ENCODE measurements around the gene PRKD2.

Gene PRKD2

GRCh38 chr19:46704379-46705076 lies 12.4 kb downstream of the PRKD2 start:
- DNase-seq (ENCODE audit: low read depth), result peak; percentile 52
- no peak overlapping the region for H3K4me3 ChIP-seq (ENCODE audit: low read depth, low read length)
- peak; percentile 90 for TF ChIP-seq CTCF (conservative IDR thresholded peaks at IDR 0.05; ENCODE audit: low read depth, low read length)

GRCh38 chr19:46700704-46701103 lies 16.2 kb downstream of the PRKD2 start:
- no peak for DNase-seq (ENCODE audit: low read depth)
- no peak overlapping the region for H3K4me3 ChIP-seq (ENCODE audit: low read depth, low read length)
- TF ChIP-seq CTCF (conservative IDR thresholded peaks at IDR 0.05; ENCODE audit: low read depth, low read length), result no peak

GRCh38 chr19:46698395-46699321 lies 18.3 kb downstream of the PRKD2 start:
- TF ChIP-seq CTCF (conservative IDR thresholded peaks at IDR 0.05; ENCODE audit: low read depth, low read length), result no peak
- H3K4me3 ChIP-seq (ENCODE audit: low read depth, low read length), result no peak overlapping the region
- DNase-seq (ENCODE audit: low read depth), result no peak

GRCh38 chr19:46697204-46697960 lies 19.5 kb downstream of the PRKD2 start:
- DNase-seq (ENCODE audit: low read depth), result peak; percentile 85
- TF ChIP-seq CTCF (conservative IDR thresholded peaks at IDR 0.05; ENCODE audit: low read depth, low read length), result no peak
- peak overlapping the region; percentile 45 for H3K4me3 ChIP-seq (ENCODE audit: low read depth, low read length)

- no peak for TF ChIP-seq CTCF (conservative IDR thresholded peaks at IDR 0.05; ENCODE audit: low read depth, low read length)
These were observed 20.1 kb downstream of the PRKD2 start for GRCh38 chr19:46696866-46697203.

GRCh38 chr19:46696052-46696451 lies 20.9 kb downstream of the PRKD2 start:
- no peak for DNase-seq (ENCODE audit: low read depth)
- no peak overlapping the region for H3K4me3 ChIP-seq (ENCODE audit: low read depth, low read length)
- TF ChIP-seq CTCF (conservative IDR thresholded peaks at IDR 0.05; ENCODE audit: low read depth, low read length), result no peak

More at GRCh38 chr19:46696866-46697203, 20.1 kb downstream of the PRKD2 start:
- no peak for DNase-seq (ENCODE audit: low read depth)
- H3K4me3 ChIP-seq (ENCODE audit: low read depth, low read length), result no peak overlapping the region

Measured in choroid plexus epithelial cell (primary cell).